ENCODE data around the gene TOP1. TPM values are rescaled to one million over a fixed set of nuclear protein-coding genes. Genes with fewer than 3 reads are reported as not detected.

Gene TOP1
- total RNA-seq, 1 experiment from 2014 or later, result 125 TPM

- no peak for DNase-seq (ENCODE audit: low spot score)
- CTCF ChIA-PET, result no interaction called here
- BruUV-seq (replicated peaks), result no TSS peak
- TF ChIP-seq EZH2 (IDR thresholded peaks at IDR 0.05; ENCODE audit: borderline replicate concordance, low read depth, low read length, poor library complexity, severe bottlenecking) (no peak), CTCF (conservative IDR thresholded peaks at IDR 0.05; ENCODE audit: low read depth, low read length) (no peak)
- peaks cover 7% of the 10 kb centered on the region for H3K36me3 ChIP-seq (ENCODE audit: insufficient read depth, low read length, poor library complexity, severe bottlenecking)
- H3K27ac ChIP-seq (ENCODE audit: low read depth, low read length, poor library complexity, severe bottlenecking), result no peak overlapping the region
- intact Hi-C loops (cut with micrococcal nuclease; ENCODE audit: unreplicated experiment), result no loop called here
- no peaks in the 10 kb centered on the region for H3K9me3 ChIP-seq (ENCODE audit: low read depth, low read length, poor library complexity, severe bottlenecking)
- no peak overlapping the region for H3K4me3 ChIP-seq (ENCODE audit: low read depth, low read length, poor library complexity, severe bottlenecking)
- H3K27me3 ChIP-seq (replicated peaks; ENCODE audit: insufficient read depth, low read depth, low read length, poor library complexity), result no peaks in the 10 kb centered on the region
- POLR2A ChIA-PET (ENCODE audit: low non-redundant PET), result no interaction called here
- no peaks in the 10 kb centered on the region for H3K4me1 ChIP-seq (ENCODE audit: insufficient read depth, low read length, poor library complexity, severe bottlenecking)
These were observed 126.6 kb downstream of the TOP1 start for GRCh38 chr20:41155261-41155660.

DNA sequence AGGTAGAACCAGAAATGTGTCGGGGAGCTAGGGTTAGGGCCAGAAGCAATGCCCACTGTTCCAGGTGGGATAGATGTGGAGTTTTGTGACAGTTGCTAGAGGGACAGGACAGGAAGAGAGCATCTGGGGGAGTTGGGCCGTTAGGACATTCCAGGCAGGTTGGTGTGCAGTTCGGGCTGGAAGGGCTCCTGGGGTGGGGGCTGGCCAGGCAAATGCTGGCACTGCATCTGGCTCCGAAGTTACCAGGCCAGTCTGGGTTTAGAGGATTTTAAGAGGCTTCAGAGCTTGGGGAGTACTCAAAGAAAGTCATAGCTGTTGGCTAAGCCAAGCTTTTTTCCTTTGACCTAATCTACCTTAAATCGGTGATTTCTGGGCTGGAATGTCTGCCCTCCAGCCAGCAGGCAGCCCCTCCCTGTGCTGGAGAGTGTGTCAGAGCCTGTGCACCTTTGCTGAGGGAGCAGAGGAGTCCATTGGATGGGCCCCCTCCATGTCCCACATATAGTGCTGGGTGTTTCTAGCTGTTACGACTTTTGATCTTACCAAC lies 129.5 kb downstream of the TOP1 start:
- Histone ChIP-seq H3K4me1 (ENCODE audit: insufficient read depth, low read length, poor library complexity, severe bottlenecking) (no peaks in the 10 kb centered on the region), H3K27ac (ENCODE audit: low read depth, low read length, poor library complexity, severe bottlenecking) (no peak overlapping the region), H3K36me3 (ENCODE audit: insufficient read depth, low read length, poor library complexity, severe bottlenecking) (peaks cover 21% of the 10 kb centered on the region), H3K4me3 (ENCODE audit: low read depth, low read length, poor library complexity, severe bottlenecking) (no peak overlapping the region), H3K27me3 (replicated peaks; ENCODE audit: insufficient read depth, low read depth, low read length, poor library complexity) (no peaks in the 10 kb centered on the region), H3K9me3 (ENCODE audit: low read depth, low read length, poor library complexity, severe bottlenecking) (no peaks in the 10 kb centered on the region)
- CTCF ChIA-PET, result no interaction called here
- DNase-seq (ENCODE audit: low spot score), result no peak
- POLR2A ChIA-PET (ENCODE audit: low non-redundant PET), result no interaction called here
- no TSS peak for BruUV-seq (replicated peaks)
- intact Hi-C loops (cut with micrococcal nuclease; ENCODE audit: unreplicated experiment), result no loop called here
- TF ChIP-seq CTCF (conservative IDR thresholded peaks at IDR 0.05; ENCODE audit: low read depth, low read length), result no peak
- no peak for TF ChIP-seq EZH2 (IDR thresholded peaks at IDR 0.05; ENCODE audit: borderline replicate concordance, low read depth, low read length, poor library complexity, severe bottlenecking)

GRCh38 chr20:41159547-41159946 lies 130.9 kb downstream of the TOP1 start:
- Histone ChIP-seq H3K9me3 (ENCODE audit: low read depth, low read length, poor library complexity, severe bottlenecking) (no peaks in the 10 kb centered on the region), H3K27me3 (replicated peaks; ENCODE audit: insufficient read depth, low read depth, low read length, poor library complexity) (no peaks in the 10 kb centered on the region), H3K4me1 (ENCODE audit: insufficient read depth, low read length, poor library complexity, severe bottlenecking) (no peaks in the 10 kb centered on the region), H3K4me3 (ENCODE audit: low read depth, low read length, poor library complexity, severe bottlenecking) (no peak overlapping the region), H3K36me3 (ENCODE audit: insufficient read depth, low read length, poor library complexity, severe bottlenecking) (peaks cover 34% of the 10 kb centered on the region), H3K27ac (ENCODE audit: low read depth, low read length, poor library complexity, severe bottlenecking) (no peak overlapping the region)
- POLR2A ChIA-PET (ENCODE audit: low non-redundant PET), result no interaction called here
- BruUV-seq (replicated peaks), result no TSS peak
- CTCF ChIA-PET, result no interaction called here
- no peak for TF ChIP-seq CTCF (conservative IDR thresholded peaks at IDR 0.05; ENCODE audit: low read depth, low read length)
- TF ChIP-seq EZH2 (IDR thresholded peaks at IDR 0.05; ENCODE audit: borderline replicate concordance, low read depth, low read length, poor library complexity, severe bottlenecking), result no peak
- intact Hi-C loops (cut with micrococcal nuclease; ENCODE audit: unreplicated experiment), result no loop called here
- DNase-seq (ENCODE audit: low spot score), result no peak
